Measurements from ENCODE around the gene CCDC85B.

The CCDC85B gene

GRCh38 chr11:65906602-65907001 is 16.1 kb downstream of the CCDC85B start:
- Histone ChIP-seq H3K36me3 (ENCODE audit: control insufficient read depth in 4 of 4, insufficient read depth in 4 of 4, low read length in 3 of 4) (no peaks in the 10 kb centered on the region), H3K27me3 (replicated peaks in 2 of 5; ENCODE audit: control insufficient read depth in 4 of 5, insufficient read depth in 5 of 5, low read length in 4 of 5) (no peaks in the 10 kb centered on the region), H3K9me3 (ENCODE audit: control extremely low read depth in 1 of 5, control insufficient read depth in 4 of 5, insufficient read depth in 2 of 5, low read depth in 1 of 5, low read length in 4 of 5) (no peaks in the 10 kb centered on the region), H3K4me1 (ENCODE audit: control extremely low read depth in 1 of 4, control insufficient read depth in 4 of 4, insufficient read depth in 4 of 4, low read length in 3 of 4) (peaks cover 0 to 26% (median 21%) of the 10 kb centered on the region in 4 experiments), H3K4me3 (ENCODE audit: control insufficient read depth in 1 of 7, extremely low read depth in 1 of 7, insufficient read depth in 4 of 7, low read depth in 2 of 7, low read length in 6 of 7) (no peak overlapping the region), H3K27ac (ENCODE audit: insufficient read depth in 1 of 2, low read depth in 1 of 2, low read length in 2 of 2, poor library complexity in 1 of 2, severe bottlenecking in 2 of 2) (no peak overlapping the region)
- no peak for DNase-seq
- 94% methylated on average over 3 of the region's 5 CpGs for WGBS (ENCODE audit: insufficient coverage)
- ChIA-PET CTCF (interaction anchor here (0.6 to 1.6 kb wide), 3 partner anchors 21 to 82 kb away, joined by 3 read pairs; no protein-coding TSS in a partner anchor), POLR2A (interaction anchor here (0.5 kb wide), 1 partner anchor 20 kb away, joined by 7 read pairs; no protein-coding TSS in a partner anchor)

DNA sequence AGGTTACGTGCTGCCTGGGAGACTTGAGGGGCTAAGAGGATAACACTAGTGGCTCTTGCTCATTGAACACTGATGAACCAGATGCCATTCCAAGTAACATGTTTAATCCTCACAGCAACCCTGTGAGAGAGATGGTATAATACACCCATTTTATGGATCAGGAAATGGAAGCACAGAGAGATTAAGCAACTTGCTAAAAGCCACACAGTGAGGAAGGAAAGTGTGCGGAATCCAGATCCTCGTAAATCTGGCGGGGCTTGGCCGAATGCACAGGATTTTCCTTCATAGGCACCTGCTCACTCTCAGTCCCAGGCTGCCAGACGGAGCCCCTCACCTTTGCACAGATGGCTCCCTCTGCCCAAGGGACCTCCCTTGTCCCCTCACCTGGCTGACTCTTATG is 17.4 kb downstream of the CCDC85B start:
- no peak overlapping the region for H3K27ac ChIP-seq (ENCODE audit: insufficient read depth in 1 of 2, low read depth in 1 of 2, low read length in 2 of 2, poor library complexity in 1 of 2, severe bottlenecking in 2 of 2)
- 98% methylated on average over 5 of the region's 6 CpGs for WGBS (ENCODE audit: insufficient coverage)
- no peaks in the 10 kb centered on the region for H3K27me3 ChIP-seq (replicated peaks in 2 of 5; ENCODE audit: control insufficient read depth in 4 of 5, insufficient read depth in 5 of 5, low read length in 4 of 5)
- no peaks in the 10 kb centered on the region for H3K9me3 ChIP-seq (ENCODE audit: control extremely low read depth in 1 of 5, control insufficient read depth in 4 of 5, insufficient read depth in 2 of 5, low read depth in 1 of 5, low read length in 4 of 5)
- peaks cover 0 to 22% (median 18%) of the 10 kb centered on the region in 4 experiments for H3K4me1 ChIP-seq (ENCODE audit: control extremely low read depth in 1 of 4, control insufficient read depth in 4 of 4, insufficient read depth in 4 of 4, low read length in 3 of 4)
- no peak overlapping the region for H3K4me3 ChIP-seq (ENCODE audit: control insufficient read depth in 1 of 7, extremely low read depth in 1 of 7, insufficient read depth in 4 of 7, low read depth in 2 of 7, low read length in 6 of 7)
- POLR2A ChIA-PET, result no interaction called here
- H3K36me3 ChIP-seq (ENCODE audit: control insufficient read depth in 4 of 4, insufficient read depth in 4 of 4, low read length in 3 of 4), result no peaks in the 10 kb centered on the region
- CTCF ChIA-PET, result interaction anchor here (1.2 to 1.6 kb wide), 2 partner anchors 10 to 25 kb away, joined by 3 to 4 read pairs; no protein-coding TSS in a partner anchor
- DNase-seq, result no peak

DNA sequence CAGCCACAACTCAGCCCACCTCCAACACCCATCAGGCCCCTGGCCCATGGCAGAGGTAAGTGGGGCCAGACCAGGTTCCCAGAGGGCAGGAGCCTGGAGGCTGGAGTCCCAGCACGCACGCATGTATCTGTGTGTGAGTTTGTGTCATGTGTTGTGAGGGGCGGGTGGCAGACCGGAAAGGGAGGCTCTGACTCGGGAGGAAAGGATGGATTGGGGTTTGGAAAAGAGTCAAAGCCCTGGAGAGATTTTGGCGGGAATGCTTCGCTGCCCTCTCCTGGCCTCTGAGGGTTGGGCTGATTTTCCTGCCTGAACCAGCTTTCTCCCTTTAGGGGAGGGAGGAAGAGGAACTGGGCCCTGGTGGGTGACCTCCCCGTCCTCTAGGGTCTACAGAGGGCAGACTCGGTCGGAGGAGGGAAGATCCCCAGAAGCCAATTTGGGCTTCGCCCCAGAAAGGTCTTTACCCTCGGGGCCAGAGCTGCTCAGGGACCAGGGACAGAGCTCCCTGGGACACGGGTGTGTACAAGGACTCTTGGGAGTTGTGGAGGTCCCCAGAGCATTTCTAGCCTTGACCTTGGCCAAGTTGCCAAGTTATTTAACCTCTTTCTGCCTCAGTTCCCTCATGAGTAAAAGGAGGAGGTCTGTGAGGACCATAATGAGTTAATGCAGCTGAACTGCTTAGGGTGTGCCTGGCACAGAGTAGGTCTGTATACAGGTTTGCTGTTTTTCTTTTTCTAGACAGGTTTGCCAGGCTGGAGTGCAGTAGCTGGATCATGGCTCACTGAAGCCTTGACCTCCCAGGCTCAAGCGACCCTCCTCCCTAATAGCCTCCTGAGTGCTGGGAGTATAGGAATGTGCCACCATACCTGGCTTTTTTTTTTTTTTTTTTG is 21.5 kb downstream of the CCDC85B start:
- peaks cover 0 to 34% (median 27%) of the 10 kb centered on the region in 4 experiments for H3K4me1 ChIP-seq (ENCODE audit: control extremely low read depth in 1 of 4, control insufficient read depth in 4 of 4, insufficient read depth in 4 of 4, low read length in 3 of 4)
- DNase-seq, result no peak
- 22% methylated on average over 13 of the region's 14 CpGs for WGBS (ENCODE audit: insufficient coverage)
- H3K9me3 ChIP-seq (ENCODE audit: control extremely low read depth in 1 of 5, control insufficient read depth in 4 of 5, insufficient read depth in 2 of 5, low read depth in 1 of 5, low read length in 4 of 5), result no peaks in the 10 kb centered on the region
- H3K36me3 ChIP-seq (ENCODE audit: control insufficient read depth in 4 of 4, insufficient read depth in 4 of 4, low read length in 3 of 4), result peaks cover 0 to 1% (median 0%) of the 10 kb centered on the region in 4 experiments
- H3K27me3 ChIP-seq (replicated peaks in 2 of 5; ENCODE audit: control insufficient read depth in 4 of 5, insufficient read depth in 5 of 5, low read length in 4 of 5), result no peaks in the 10 kb centered on the region
- POLR2A ChIA-PET, result interaction anchor here (1.4 kb wide), 1 partner anchor 12 kb away, joined by 5 read pairs; the partner anchor contains the start of gene FOSL1
- no peak overlapping the region for H3K27ac ChIP-seq (ENCODE audit: insufficient read depth in 1 of 2, low read depth in 1 of 2, low read length in 2 of 2, poor library complexity in 1 of 2, severe bottlenecking in 2 of 2)
- H3K4me3 ChIP-seq (ENCODE audit: control insufficient read depth in 1 of 7, extremely low read depth in 1 of 7, insufficient read depth in 4 of 7, low read depth in 2 of 7, low read length in 6 of 7), result no peak overlapping the region
- CTCF ChIA-PET, result interaction anchor here (0.6 to 5.1 kb wide), 7 partner anchors 11 to 318 kb away, joined by 3 to 30 read pairs (median 3); partner anchors contain the start of genes CCDC85B, FIBP and FOSL1

- Histone ChIP-seq H3K4me3 (ENCODE audit: control insufficient read depth in 1 of 7, extremely low read depth in 1 of 7, insufficient read depth in 4 of 7, low read depth in 2 of 7, low read length in 6 of 7) (no peak overlapping the region), H3K27me3 (replicated peaks in 2 of 5; ENCODE audit: control insufficient read depth in 4 of 5, insufficient read depth in 5 of 5, low read length in 4 of 5) (no peaks in the 10 kb centered on the region), H3K9me3 (ENCODE audit: control extremely low read depth in 1 of 5, control insufficient read depth in 4 of 5, insufficient read depth in 2 of 5, low read depth in 1 of 5, low read length in 4 of 5) (no peaks in the 10 kb centered on the region), H3K27ac (ENCODE audit: insufficient read depth in 1 of 2, low read depth in 1 of 2, low read length in 2 of 2, poor library complexity in 1 of 2, severe bottlenecking in 2 of 2) (no peak overlapping the region), H3K4me1 (ENCODE audit: control extremely low read depth in 1 of 4, control insufficient read depth in 4 of 4, insufficient read depth in 4 of 4, low read length in 3 of 4) (peaks cover 0 to 43% (median 36%) of the 10 kb centered on the region in 4 experiments), H3K36me3 (ENCODE audit: control insufficient read depth in 4 of 4, insufficient read depth in 4 of 4, low read length in 3 of 4) (peaks cover 0 to 8% (median 2%) of the 10 kb centered on the region in 4 experiments)
- no peak for DNase-seq
- CTCF ChIA-PET, result interaction anchor here (1.1 to 5.1 kb wide), 2 partner anchors 12 to 156 kb away, joined by 3 to 30 read pairs; partner anchors contain the start of gene FOSL1
- POLR2A ChIA-PET, result interaction anchor here (1.4 kb wide), 1 partner anchor 12 kb away, joined by 5 read pairs; the partner anchor contains the start of gene FOSL1
- 95% methylated on average over 4 of the region's 4 CpGs for WGBS (ENCODE audit: insufficient coverage)
Observed at GRCh38 chr11:65912845-65913244, 22.4 kb downstream of the CCDC85B start.

GRCh38 chr11:65915101-65915820 is 24.8 kb downstream of the CCDC85B start:
- Histone ChIP-seq H3K4me3 (ENCODE audit: control insufficient read depth in 1 of 7, extremely low read depth in 1 of 7, insufficient read depth in 4 of 7, low read depth in 2 of 7, low read length in 6 of 7) (peak overlapping the region in 2 of 7 experiments; percentile 33 to 52), H3K27ac (ENCODE audit: insufficient read depth in 1 of 2, low read depth in 1 of 2, low read length in 2 of 2, poor library complexity in 1 of 2, severe bottlenecking in 2 of 2) (peak overlapping the region in 1 of 2 experiments; percentile 61), H3K4me1 (ENCODE audit: control extremely low read depth in 1 of 4, control insufficient read depth in 4 of 4, insufficient read depth in 4 of 4, low read length in 3 of 4) (peaks cover 0 to 52% (median 47%) of the 10 kb centered on the region in 4 experiments), H3K36me3 (ENCODE audit: control insufficient read depth in 4 of 4, insufficient read depth in 4 of 4, low read length in 3 of 4) (peaks cover 0 to 8% (median 2%) of the 10 kb centered on the region in 4 experiments), H3K27me3 (replicated peaks in 2 of 5; ENCODE audit: control insufficient read depth in 4 of 5, insufficient read depth in 5 of 5, low read length in 4 of 5) (no peaks in the 10 kb centered on the region), H3K9me3 (ENCODE audit: control extremely low read depth in 1 of 5, control insufficient read depth in 4 of 5, insufficient read depth in 2 of 5, low read depth in 1 of 5, low read length in 4 of 5) (no peaks in the 10 kb centered on the region)
- 60% methylated on average over 9 of the region's 10 CpGs for WGBS (ENCODE audit: insufficient coverage)
- DNase-seq, result no peak
- ChIA-PET POLR2A (interaction anchor here (0.5 to 1.9 kb wide), 6 partner anchors 15 to 79 kb away, joined by 3 to 5 read pairs (median 5); partner anchors contain the start of gene FOSL1), CTCF (interaction anchor here (0.6 to 2.4 kb wide), 11 partner anchors 9 to 137 kb away, joined by 3 to 9 read pairs (median 4); partner anchors contain the start of genes CCDC85B and SF3B2)

- Histone ChIP-seq H3K27me3 (replicated peaks in 2 of 5; ENCODE audit: control insufficient read depth in 4 of 5, insufficient read depth in 5 of 5, low read length in 4 of 5) (no peaks in the 10 kb centered on the region), H3K4me3 (ENCODE audit: control insufficient read depth in 1 of 7, extremely low read depth in 1 of 7, insufficient read depth in 4 of 7, low read depth in 2 of 7, low read length in 6 of 7) (peak overlapping the region in 3 of 7 experiments; percentile 6 to 47 (median 33)), H3K4me1 (ENCODE audit: control extremely low read depth in 1 of 4, control insufficient read depth in 4 of 4, insufficient read depth in 4 of 4, low read length in 3 of 4) (peaks cover 0 to 58% (median 53%) of the 10 kb centered on the region in 4 experiments), H3K36me3 (ENCODE audit: control insufficient read depth in 4 of 4, insufficient read depth in 4 of 4, low read length in 3 of 4) (peaks cover 0 to 13% (median 3%) of the 10 kb centered on the region in 4 experiments), H3K9me3 (ENCODE audit: control extremely low read depth in 1 of 5, control insufficient read depth in 4 of 5, insufficient read depth in 2 of 5, low read depth in 1 of 5, low read length in 4 of 5) (no peaks in the 10 kb centered on the region), H3K27ac (ENCODE audit: insufficient read depth in 1 of 2, low read depth in 1 of 2, low read length in 2 of 2, poor library complexity in 1 of 2, severe bottlenecking in 2 of 2) (peak overlapping the region in 1 of 2 experiments; percentile 61)
- POLR2A ChIA-PET, result interaction anchor here (0.5 to 1.9 kb wide), 6 partner anchors 15 to 78 kb away, joined by 3 to 5 read pairs (median 5); partner anchors contain the start of gene FOSL1
- CTCF ChIA-PET, result interaction anchor here (0.6 to 2.4 kb wide), 11 partner anchors 10 to 137 kb away, joined by 3 to 9 read pairs (median 4); partner anchors contain the start of genes CCDC85B and SF3B2
- peak; percentile 68 to 89 (median 89) for DNase-seq
- 24% methylated on average over 12 of the region's 13 CpGs for WGBS (ENCODE audit: insufficient coverage)
Observed at GRCh38 chr11:65915821-65916251, 25.4 kb downstream of the CCDC85B start.
